B cell (primary cell): Measurements from ENCODE around the gene DAZAP2. TPM values are rescaled to one million over a fixed set of nuclear protein-coding genes. Genes with fewer than 3 reads are reported as not detected.

ENCODE experiments used
- ATAC-seq: fragments of 200-7000 bp; cut with Tn5 transposase; one replicate; pipeline ENCODE4 v1.10.0; 2021; ENCODE audit warnings: low read depth, mild to moderate bottlenecking, moderate number of reproducible peaks, moderate library complexity
- CTCF ChIA-PET: fragments of 350-600 bp; sonication (Branson Sonifier 250); formaldehyde crosslinking; loops from one replicate; lab custom pipeline; 2021; ENCODE audit warnings: antibody characterized with exemption, inconsistent platforms; lab: Charles Lee
- POLR2A ChIA-PET: fragments of 350-600 bp; sonication (Branson Sonifier 250); formaldehyde crosslinking; loops from one replicate; lab custom pipeline; 2021; ENCODE audit warnings: antibody characterized with exemption; lab: Charles Lee
- DNase-seq: peaks from one replicate; pipeline ENCODE4 v3.0.0; 2013
- H2AFZ ChIP-seq: 2 replicates; pipeline ENCODE4 v1.6.1; 2012; ENCODE audit warnings: mild to moderate bottlenecking, low read depth, low read length; ENCODE audit not compliant: insufficient read depth, poor library complexity, severe bottlenecking
- H3K27ac ChIP-seq, 2 donors: 1 replicate in 1 of 2; 2 replicates in 1 of 2; pipeline ENCODE4 v1.5.1; 2012 to 2013; ENCODE audit warnings: low read length in 2 of 2, mild to moderate bottlenecking in 2 of 2, moderate library complexity in 1 of 2
- H3K27me3 ChIP-seq, 4 experiments: fragments of 200-600 bp in 1 of 4; sonication (generic) in 1 of 4; replicated peaks in 1 of 4; 1 replicate in 2 of 4; 2 replicates in 2 of 4; pipeline versions ENCODE4 v1.6.1 to v1.7.0; 2013 to 2016; ENCODE audit warnings: low read length in 3 of 4, mild to moderate bottlenecking in 2 of 4, mixed read lengths in 1 of 4, moderate library complexity in 1 of 4; ENCODE audit not compliant: insufficient read depth in 4 of 4, control insufficient read depth in 3 of 4; ENCODE audit errors: control extremely low read depth in 1 of 4
- H3K36me3 ChIP-seq, 2 experiments: replicated peaks in 1 of 2; 1 replicate in 1 of 2; 2 replicates in 1 of 2; pipeline versions ENCODE4 v1.6.1 to v1.7.1; 2013; ENCODE audit warnings: low read length in 1 of 2; ENCODE audit not compliant: insufficient read depth in 2 of 2, control insufficient read depth in 1 of 2; ENCODE audit errors: control extremely low read depth in 1 of 2, extremely low read depth in 1 of 2
- H3K4me1 ChIP-seq, 2 donors: fragments of 200-600 bp in 1 of 2; sonication (generic) in 1 of 2; 1 replicate in 1 of 2; 2 replicates in 1 of 2; pipeline versions ENCODE4 v1.5.1 to v1.6.1; 2013 to 2017; ENCODE audit warnings: low read length in 2 of 2; ENCODE audit not compliant: control insufficient read depth in 2 of 2, insufficient read depth in 2 of 2
- H3K4me2 ChIP-seq: replicated peaks from 2 replicates; pipeline ENCODE3; 2012; ENCODE audit warnings: mild to moderate bottlenecking, low read depth, low read length; ENCODE audit not compliant: poor library complexity, severe bottlenecking
- H3K4me3 ChIP-seq, 5 experiments: fragments of 200-600 bp in 1 of 5; sonication (generic) in 1 of 5; 1 replicate in 3 of 5; 2 replicates in 2 of 5; pipeline versions ENCODE4 v1.5.1 to v1.7.0; 2011 to 2016; ENCODE audit warnings: low read length in 4 of 5, mild to moderate bottlenecking in 4 of 5, low read depth in 2 of 5, control low read depth in 1 of 5, moderate library complexity in 1 of 5; ENCODE audit not compliant: insufficient read depth in 1 of 5; ENCODE audit errors: control extremely low read depth in 1 of 5, extremely low read depth in 1 of 5
- H3K79me2 ChIP-seq: fragments of 200-600 bp; sonication (generic); one replicate; pipeline ENCODE4 v1.6.0; 2016; ENCODE audit warnings: low read length; ENCODE audit not compliant: control insufficient read depth, insufficient read depth
- H3K9ac ChIP-seq: fragments of 200-600 bp; sonication (generic); 2 replicates; pipeline ENCODE4 v1.6.1; 2017; ENCODE audit warnings: mild to moderate bottlenecking, low read length, moderate library complexity
- H3K9me3 ChIP-seq, 3 donors: one replicate each; pipeline versions ENCODE4 v1.6.1 to v1.7.1; 2013; ENCODE audit warnings: low read length in 2 of 3; ENCODE audit not compliant: control insufficient read depth in 2 of 3, insufficient read depth in 1 of 3; ENCODE audit errors: control extremely low read depth in 1 of 3
- H4K20me1 ChIP-seq: 2 replicates; pipeline ENCODE4 v1.6.0; 2012; ENCODE audit warnings: mild to moderate bottlenecking, low read length; ENCODE audit not compliant: insufficient read depth, control insufficient read depth, poor library complexity, severe bottlenecking
- H3K27ac Mint-ChIP-seq: one replicate; pipeline ENCODE4 v1.8.0; 2021; ENCODE audit warnings: mixed read lengths
- H3K27me3 Mint-ChIP-seq: one replicate; pipeline ENCODE4 v1.8.0; 2021; ENCODE audit warnings: mixed read lengths
- H3K4me1 Mint-ChIP-seq: one replicate; pipeline ENCODE4 v1.8.0; 2021; ENCODE audit warnings: mixed read lengths
- H3K4me3 Mint-ChIP-seq: one replicate; pipeline ENCODE4 v1.8.0; 2021; ENCODE audit warnings: mixed read lengths
- H3K9me3 Mint-ChIP-seq: one replicate; pipeline ENCODE4 v1.8.0; 2022; ENCODE audit warnings: mixed read lengths; ENCODE audit not compliant: insufficient read depth
- CTCF ChIP-seq: fragments of 200-600 bp; IDR thresholded peaks from one replicate; pipeline ENCODE4 v1.8.0; 2022; ENCODE audit warnings: antibody characterized with exemption, mild to moderate bottlenecking
- EZH2 ChIP-seq: IDR thresholded peaks from 2 replicates; pipeline ENCODE4 v1.6.1; 2012; ENCODE audit warnings: borderline replicate concordance, low read depth, mild to moderate bottlenecking, moderate library complexity, low read length; ENCODE audit not compliant: insufficient read depth, poor library complexity, severe bottlenecking
- WGBS: methylation state at CpG from one replicate; pipeline ENCODE4 v1.1.5; 2013; ENCODE audit warnings: missing lambda C conversion rate; ENCODE audit not compliant: insufficient coverage; 5-methylcytosine and 5-hydroxymethylcytosine counted together
- intact Hi-C: fragments of 100-400 bp; cut with micrococcal nuclease; formaldehyde crosslinking; loops from one replicate; pipeline ENCODE4 v1.10.0; 2022
- polyA plus RNA-seq: library from polyadenylated mRNA; depleted of rRNA; stranded (reverse); fragments of >200 nt; gene quantifications from 2 replicates; pipeline ENCODE4 v1.2.3, GENCODE V29; 2012
- total RNA-seq, 2 donors: library from RNA; stranded (reverse); fragments of 120-200 nt in 1 of 2; gene quantifications; 1 replicate in 1 of 2; 2 replicates in 1 of 2; pipeline versions ENCODE4 v1.2.3 to v1.2.4, GENCODE V29; 2013 to 2022

The DAZAP2 gene
- total and polyA plus RNA-seq, 2 donors (not counting 1 experiment from before 2014, with no cell fraction given) = 233 to 620 TPM

GRCh38 chr12:51214895-51215294 is 23.7 kb upstream of the DAZAP2 start:
- ChIA-PET CTCF (interaction anchor here (0.7 kb wide), 1 partner anchor 120 kb away, joined by 4 read pairs; no protein-coding TSS in a partner anchor), POLR2A (interaction anchor here (0.6 kb wide), 1 partner anchor 55 kb away, joined by 3 read pairs; the partner anchor contains the start of gene SMAGP)
- no peak for TF ChIP-seq EZH2
- no peak for TF ChIP-seq CTCF
- no peak overlapping the region for H3K27ac ChIP-seq
- no peak overlapping the region for H3K4me3 ChIP-seq
- no peak overlapping the region for H3K4me3 Mint-ChIP-seq
- no peaks in the 10 kb centered on the region for H3K27me3 ChIP-seq
- no peak overlapping the region for H2AFZ ChIP-seq
- DNase-seq = no peak
- peaks cover 3% of the 10 kb centered on the region for H3K79me2 ChIP-seq
- no peaks in the 10 kb centered on the region for H3K9me3 ChIP-seq
- no peak overlapping the region for H3K9ac ChIP-seq
- peaks cover 6 to 18% of the 10 kb centered on the region in 2 donors for H3K4me1 ChIP-seq
- intact Hi-C loops = loop anchor here (5.0 kb wide), 3 partner anchors 127 to 1792 kb away; partner anchors contain the start of gene EIF4B
- no peak for ATAC-seq
- H3K36me3 ChIP-seq = peaks cover 0 to 5% of the 10 kb centered on the region in 2 experiments
- no peaks in the 10 kb centered on the region for H3K9me3 Mint-ChIP-seq
- H3K4me2 ChIP-seq = no peak overlapping the region
- peaks cover 18% of the 10 kb centered on the region for H3K4me1 Mint-ChIP-seq
- no peak overlapping the region for H3K27ac Mint-ChIP-seq
- WGBS = 100% methylated on average over 4 of the region's 5 CpGs
- H3K27me3 Mint-ChIP-seq = no peaks in the 10 kb centered on the region
- H4K20me1 ChIP-seq = no peaks in the 10 kb centered on the region

- H3K4me1 Mint-ChIP-seq = peaks cover 19% of the 10 kb centered on the region
- no peaks in the 10 kb centered on the region for H3K9me3 Mint-ChIP-seq
- H3K27me3 ChIP-seq = no peaks in the 10 kb centered on the region
- peak overlapping the region; percentile 64 for H3K27ac Mint-ChIP-seq
- H3K36me3 ChIP-seq = no peaks in the 10 kb centered on the region
- DNase-seq = no peak
- peaks cover 6 to 18% of the 10 kb centered on the region in 2 donors for H3K4me1 ChIP-seq
- H4K20me1 ChIP-seq = no peaks in the 10 kb centered on the region
- peaks cover 3% of the 10 kb centered on the region for H3K79me2 ChIP-seq
- POLR2A ChIA-PET = interaction anchor here (1.6 to 2.5 kb wide), 3 partner anchors 22 to 190 kb away, joined by 6 to 70 read pairs (median 9); partner anchors contain the start of genes DAZAP2 and SLC11A2
- peak overlapping the region in 4 of 5 experiments; percentile 38 to 86 (median 78) for H3K4me3 ChIP-seq
- no peaks in the 10 kb centered on the region for H3K9me3 ChIP-seq
- peak overlapping the region; percentile 75 for H3K4me3 Mint-ChIP-seq
- no peaks in the 10 kb centered on the region for H3K27me3 Mint-ChIP-seq
- no peak for ATAC-seq
- 80% methylated on average over 5 of the region's 7 CpGs for WGBS
- peak overlapping the region; percentile 96 for H3K4me2 ChIP-seq
- intact Hi-C loops = loop anchor here (1.0 to 5.0 kb wide), 5 partner anchors 43 to 1791 kb away; partner anchors contain the start of genes EIF4B, SMAGP and TFCP2
- H3K27ac ChIP-seq = peak overlapping the region; percentile 64 to 93
- peak overlapping the region; percentile 84 for H2AFZ ChIP-seq
- no peak overlapping the region for H3K9ac ChIP-seq
- CTCF ChIA-PET = interaction anchor here (1.0 to 2.4 kb wide), 3 partner anchors 21 to 124 kb away, joined by 3 to 20 read pairs (median 18); partner anchors contain the start of genes DAZAP2 and SMAGP
- TF ChIP-seq EZH2 = no peak
- TF ChIP-seq CTCF = no peak
Measured at GRCh38 chr12:51216642-51217041, 22.0 kb upstream of the DAZAP2 start.
